K562 (cell line): ENCODE measurements around the gene MALAT1. TPM values are rescaled to one million over a fixed set of nuclear protein-coding genes. Genes with fewer than 3 reads are reported as not detected.

Experiments
- BCLAF1 ChIP-seq, 2 experiments: fragments of 450-650 bp in 1 of 2; IDR thresholded peaks; 2 replicates each; pipeline ENCODE4 v1.6.1; 2011 to 2017; ENCODE audit warnings: low read depth in 2 of 2, antibody characterized with exemption in 1 of 2, borderline replicate concordance in 1 of 2, low read length in 1 of 2, mild to moderate bottlenecking in 1 of 2, mixed read lengths in 1 of 2; ENCODE audit not compliant: control insufficient read depth in 1 of 2
- BRCA1 ChIP-seq, 2 experiments: fragments of 450-650 bp in 1 of 2; sonication (generic) in 1 of 2; formaldehyde crosslinking in 1 of 2; IDR thresholded peaks; 2 replicates each; pipeline versions ENCODE4 v1.5.0 to v1.6.1; 2017 to 2020; ENCODE audit warnings: mild to moderate bottlenecking in 1 of 2, missing genetic modification reagents in 1 of 2
- FIP1L1 ChIP-seq: fragments of 200-400 bp; formaldehyde crosslinking; IDR thresholded peaks from 2 replicates; pipeline ENCODE4 v1.6.1; 2018; ENCODE audit warnings: mild to moderate bottlenecking, low read depth, low read length; ENCODE audit not compliant: poor library complexity, severe bottlenecking
- FOXP4 ChIP-seq: sonication (generic); formaldehyde crosslinking; IDR thresholded peaks from 2 replicates; pipeline ENCODE4 v1.8.0; 2022; ENCODE audit warnings: mild to moderate bottlenecking, missing genetic modification reagents, borderline replicate concordance
- HMGN3 ChIP-seq: IDR thresholded peaks from 2 replicates; pipeline ENCODE4 v1.6.1; 2011; ENCODE audit warnings: borderline replicate concordance, low read depth, mild to moderate bottlenecking, mixed read lengths, low read length; ENCODE audit not compliant: insufficient read length; ENCODE audit errors: extremely low read depth
- RBM14 ChIP-seq: fragments of 200-400 bp; formaldehyde crosslinking; IDR thresholded peaks from 2 replicates; pipeline ENCODE4 v1.6.1; 2018; ENCODE audit warnings: low read depth, mild to moderate bottlenecking, low read length, moderate library complexity, borderline replicate concordance; ENCODE audit not compliant: insufficient read depth
- THRAP3 ChIP-seq: fragments of 450-650 bp; IDR thresholded peaks from 2 replicates; pipeline ENCODE4 v1.6.1; 2016; ENCODE audit warnings: mild to moderate bottlenecking, inconsistent platforms, borderline replicate concordance
- ZNF12 ChIP-seq: sonication (generic); formaldehyde crosslinking; IDR thresholded peaks from 2 replicates; pipeline ENCODE4 v1.4.0; 2020; ENCODE audit warnings: mild to moderate bottlenecking, missing genetic modification reagents
- ZNF134 ChIP-seq: fragments of 250-450 bp; sonication (Bioruptor Pico); conservative IDR thresholded peaks from 2 replicates; pipeline ENCODE4 v1.4.0; 2020
- ZNF318 ChIP-seq, 2 experiments: fragments of 450-650 bp; IDR thresholded peaks; 2 replicates each; pipeline ENCODE4 v1.6.1; 2016; ENCODE audit warnings: mild to moderate bottlenecking in 2 of 2, borderline replicate concordance in 1 of 2, low read depth in 1 of 2, moderate library complexity in 1 of 2
- ZNF699 ChIP-seq: fragments of 250-450 bp; sonication (Bioruptor Pico); IDR thresholded peaks from 2 replicates; pipeline ENCODE4 v1.8.0; 2021; ENCODE audit warnings: mild to moderate bottlenecking, moderate library complexity; ENCODE audit not compliant: insufficient replicate concordance
- polyA plus RNA-seq, 8 experiments: library from polyadenylated mRNA; depleted of rRNA in 4 of 8; stranded (reverse) in 5 of 8; unstranded in 3 of 8; fragments of >200 nt; fragmentation: Nextera tagmentation in 2 of 8; fragmentation: Illumina TruSeq in 1 of 8; extraction: Ambion mirVana in 2 of 8; extraction: Trizol in 1 of 8; gene quantifications; 2 replicates each; pipeline versions ENCODE4 v1.2.1 to v1.2.3, GENCODE V29; 2011 to 2014; ENCODE audit warnings: inconsistent platforms in 1 of 8, missing spikeins in 1 of 8
- total RNA-seq, 7 experiments: library from RNA; depleted of rRNA in 6 of 7; stranded (reverse); fragments of >200 nt in 6 of 7; fragmentation: Illumina TruSeq in 2 of 7; extraction: Trizol in 2 of 7; gene quantifications; 2 replicates each; pipeline versions ENCODE4 v1.2.1 to v1.2.3, GENCODE V29; 2011 to 2021; ENCODE audit warnings: low replicate concordance in 1 of 7

MALAT1 gene
- total and polyA plus RNA-seq, 9 of the 15 experiments (the other 6 are each of a cell fraction or from before 2014, with no cell fraction given), result 363 to 8,715 (median 2,351) TPM

GRCh38 chr11:65503368-65503948 is 4.6 kb downstream of the MALAT1 start (continued):
- TF ChIP-seq ZNF318 (IDR thresholded peaks at IDR 0.05; ENCODE audit: borderline replicate concordance in 1 of 2, low read depth in 1 of 2) (0 out of 4 replicates have a peak, but pooled peaks of 1 of the 2 experiments have one; percentile 3), BCLAF1 (IDR thresholded peaks at IDR 0.05; ENCODE audit: borderline replicate concordance in 1 of 2, control insufficient read depth in 1 of 2, low read depth in 2 of 2, low read length in 1 of 2) (0 out of 4 replicates have a peak, but pooled peaks of 1 of the 2 experiments have one; percentile 70), THRAP3 (peak; percentile 98; the same call in 1 of the 2 replicates), BRCA1 (IDR thresholded peaks at IDR 0.05) (no peak), BRCA1 (CRISPR knock-in tag; IDR thresholded peaks at IDR 0.05) (no peak), FIP1L1 (peak; percentile 73), ZNF12 (CRISPR knock-in tag) (no peak), HMGN3 (no peak), RBM14 (0 out of 2 replicates have a peak, but pooled peaks have one; percentile 0), FOXP4 (CRISPR knock-in tag) (no peak), ZNF134 (no peak), ZNF699 (CRISPR knock-in tag) (no peak)
